ENCODE data around the gene TBX5.

TBX5 gene

GRCh38 chr12:114406316-114406983 lies 506 bp upstream of the TBX5 start:
- H3K4me3 ChIP-seq (replicated peaks; ENCODE audit: low read depth, low read length): peak overlapping the region; percentile 65
- TF ChIP-seq CTCF (IDR thresholded peaks at IDR 0.05; ENCODE audit: low read length, missing control alignments): no peak
- peak; percentile 57 for DNase-seq (ENCODE audit: low read depth)

GRCh38 chr12:114404926-114405518 lies 922 bp downstream of the TBX5 start:
- peak; percentile 36 for DNase-seq (ENCODE audit: low read depth)
- TF ChIP-seq CTCF (IDR thresholded peaks at IDR 0.05; ENCODE audit: low read length, missing control alignments): no peak
- H3K4me3 ChIP-seq (replicated peaks; ENCODE audit: low read depth, low read length): peak overlapping the region; percentile 65

- peak; percentile 68 for DNase-seq (ENCODE audit: low read depth)
- TF ChIP-seq CTCF (IDR thresholded peaks at IDR 0.05; ENCODE audit: low read length, missing control alignments): no peak
- peak overlapping the region; percentile 65 for H3K4me3 ChIP-seq (replicated peaks; ENCODE audit: low read depth, low read length)
Measured at GRCh38 chr12:114404083-114404925, 1.6 kb downstream of the TBX5 start.

GRCh38 chr12:114403690-114404066 lies 2.3 kb downstream of the TBX5 start:
- TF ChIP-seq CTCF (IDR thresholded peaks at IDR 0.05; ENCODE audit: low read length, missing control alignments): no peak
- peak; percentile 42 for DNase-seq (ENCODE audit: low read depth)
- H3K4me3 ChIP-seq (replicated peaks; ENCODE audit: low read depth, low read length): peak overlapping the region; percentile 65

GRCh38 chr12:114403011-114403689 lies 2.8 kb downstream of the TBX5 start:
- peak overlapping the region; percentile 65 for H3K4me3 ChIP-seq (replicated peaks; ENCODE audit: low read depth, low read length)
- DNase-seq (ENCODE audit: low read depth): peak; percentile 52
- TF ChIP-seq CTCF (IDR thresholded peaks at IDR 0.05; ENCODE audit: low read length, missing control alignments): peak; percentile 19

- DNase-seq (ENCODE audit: low read depth): no peak
- TF ChIP-seq CTCF (IDR thresholded peaks at IDR 0.05; ENCODE audit: low read length, missing control alignments): no peak
- no peak overlapping the region for H3K4me3 ChIP-seq (replicated peaks; ENCODE audit: low read depth, low read length)
Measured at GRCh38 chr12:114402084-114402717, 3.7 kb downstream of the TBX5 start.
